SK-N-MC (cell line): ENCODE measurements around the gene ASB14.

ENCODE experiments used
- EZH2 ChIP-seq: fragments of 200-600 bp; sonication (generic); IDR thresholded peaks from one replicate; pipeline ENCODE4 v1.6.1; 2017; ENCODE audit warnings: antibody characterized with exemption
- POLR2AphosphoS5 ChIP-seq: IDR thresholded peaks from 2 replicates; pipeline ENCODE4 v1.6.1; 2012; ENCODE audit warnings: mild to moderate bottlenecking, low read depth, low read length, borderline replicate concordance

DNA sequence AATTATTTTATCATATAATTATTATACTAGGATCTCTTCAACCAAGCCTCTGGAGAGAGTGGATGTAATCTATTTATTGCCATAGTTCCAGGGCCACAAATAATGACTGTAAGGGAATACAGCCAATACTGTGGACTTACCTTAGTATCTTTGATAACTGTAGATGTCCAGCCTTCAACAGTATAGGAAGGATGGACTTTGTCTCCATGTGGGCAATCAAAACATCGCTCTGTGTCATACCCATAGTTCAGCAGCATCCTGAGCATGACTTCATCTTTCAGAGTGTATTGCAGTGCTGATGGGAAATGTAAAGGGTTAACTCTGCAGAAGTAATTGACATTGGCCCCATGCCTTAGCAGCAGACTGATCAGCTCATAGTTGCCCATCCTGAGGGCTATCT lies 14.2 kb downstream of the ASB14 start:
- TF ChIP-seq POLR2AphosphoS5, result no peak
- TF ChIP-seq EZH2, result no peak
